Measurements from ENCODE around the gene KCNIP2. TPM values are rescaled to one million over a fixed set of nuclear protein-coding genes. Genes with fewer than 3 reads are reported as not detected.

The KCNIP2 gene
- total RNA-seq, 4 donors from 2014 or later, result 3.5 to 11.6 (median 5.5) TPM

GRCh38 chr10:101834341-101834740 lies 9.3 kb downstream of the KCNIP2 start:
- Histone ChIP-seq H3K36me3 (no peaks in the 10 kb centered on the region), H3K27ac (no peak overlapping the region), H3K27me3 (no peaks in the 10 kb centered on the region), H3K4me1 (peaks cover 0 to 16% (median 8%) of the 10 kb centered on the region in 4 donors), H3K9me3 (no peaks in the 10 kb centered on the region), H3K4me3 (no peak overlapping the region)
- TF ChIP-seq POLR2A (IDR thresholded peaks at IDR 0.05), result no peak
- TF ChIP-seq CTCF (IDR thresholded peaks at IDR 0.05), result no peak
- DNase-seq, result peak in 1 of 3 donors; percentile 54

DNA sequence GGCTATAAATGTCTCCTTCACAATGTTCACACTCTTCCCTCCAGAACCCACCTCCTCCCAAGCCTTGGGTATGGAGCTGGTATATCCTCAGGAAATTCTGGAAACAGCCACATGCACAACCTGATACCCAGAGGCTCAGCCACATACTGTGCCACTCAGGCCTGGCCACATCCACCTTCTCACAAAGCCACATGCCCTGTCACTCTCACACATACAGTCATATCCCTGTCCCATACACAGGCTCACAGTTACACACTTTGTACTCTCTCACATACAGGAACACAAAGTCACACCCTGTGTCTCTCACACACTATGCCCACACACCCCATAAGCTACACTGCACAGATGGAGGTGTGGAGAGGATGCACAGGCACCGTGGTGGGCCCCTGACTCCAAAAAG lies 10.1 kb downstream of the KCNIP2 start:
- H3K9me3 ChIP-seq, result no peaks in the 10 kb centered on the region
- no peaks in the 10 kb centered on the region for H3K36me3 ChIP-seq
- no peaks in the 10 kb centered on the region for H3K27me3 ChIP-seq
- DNase-seq, result peak in 1 of 3 donors; percentile 26
- no peak overlapping the region for H3K4me3 ChIP-seq
- peaks cover 0 to 16% (median 8%) of the 10 kb centered on the region in 4 donors for H3K4me1 ChIP-seq
- no peak overlapping the region for H3K27ac ChIP-seq
- TF ChIP-seq CTCF (IDR thresholded peaks at IDR 0.05), result no peak
- no peak for TF ChIP-seq POLR2A (IDR thresholded peaks at IDR 0.05)

- TF ChIP-seq CTCF (IDR thresholded peaks at IDR 0.05) (no peak), POLR2A (IDR thresholded peaks at IDR 0.05) (no peak)
- H3K27ac ChIP-seq, result no peak overlapping the region
- H3K9me3 ChIP-seq, result no peaks in the 10 kb centered on the region
- no peak overlapping the region for H3K4me3 ChIP-seq
- no peaks in the 10 kb centered on the region for H3K27me3 ChIP-seq
- H3K4me1 ChIP-seq, result peaks cover 0 to 16% (median 8%) of the 10 kb centered on the region in 4 donors
- DNase-seq, result peak in 1 of 3 donors; percentile 36
- no peaks in the 10 kb centered on the region for H3K36me3 ChIP-seq
These were observed 11.3 kb downstream of the KCNIP2 start for GRCh38 chr10:101832325-101832771.

DNA sequence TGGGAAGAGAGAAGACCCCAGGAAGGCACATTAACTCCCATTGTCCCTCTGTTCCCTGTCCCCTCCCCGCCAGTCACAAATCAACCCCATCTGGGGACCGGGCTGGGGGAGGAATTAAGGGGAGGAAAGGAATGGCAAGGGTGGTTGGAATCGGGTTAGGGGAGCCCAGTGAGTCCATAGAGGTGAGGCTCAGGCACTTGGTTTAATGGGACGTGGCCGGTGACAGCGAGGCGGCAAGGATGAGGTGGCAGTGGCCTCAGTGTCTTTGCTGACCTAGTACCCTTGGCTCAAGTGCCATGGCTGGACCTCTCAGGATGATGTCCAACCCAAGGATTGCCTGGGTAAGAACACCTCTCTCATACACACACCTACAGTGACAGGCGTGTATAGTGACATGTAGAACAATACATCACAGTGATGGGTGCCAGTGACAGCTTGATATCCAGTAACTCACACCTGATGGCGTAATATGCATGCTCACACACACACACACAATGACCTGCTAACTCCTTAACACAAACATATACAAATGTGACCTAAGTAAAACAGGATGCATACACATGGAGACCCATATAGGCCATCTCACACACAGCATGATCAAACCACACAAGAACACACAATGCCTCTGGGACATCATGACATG lies 12.3 kb downstream of the KCNIP2 start:
- peak overlapping the region; percentile 68 to 85 (median 72) for H3K27ac ChIP-seq
- peaks cover 0 to 16% (median 8%) of the 10 kb centered on the region in 4 donors for H3K4me1 ChIP-seq
- H3K36me3 ChIP-seq, result no peaks in the 10 kb centered on the region
- H3K9me3 ChIP-seq, result no peaks in the 10 kb centered on the region
- peak in 1 of 3 donors; percentile 46 for DNase-seq
- peak overlapping the region; percentile 30 to 64 (median 54) for H3K4me3 ChIP-seq
- TF ChIP-seq CTCF (IDR thresholded peaks at IDR 0.05) (no peak), POLR2A (IDR thresholded peaks at IDR 0.05) (no peak)
- H3K27me3 ChIP-seq, result no peaks in the 10 kb centered on the region

GRCh38 chr10:101830322-101831168 lies 13.1 kb downstream of the KCNIP2 start:
- Histone ChIP-seq H3K4me1 (peaks cover 0 to 16% (median 8%) of the 10 kb centered on the region in 4 donors), H3K4me3 (peak overlapping the region; percentile 30 to 64 (median 54)), H3K36me3 (no peaks in the 10 kb centered on the region), H3K27ac (peak overlapping the region; percentile 68 to 85 (median 72)), H3K9me3 (no peaks in the 10 kb centered on the region), H3K27me3 (no peaks in the 10 kb centered on the region)
- no peak for TF ChIP-seq POLR2A (IDR thresholded peaks at IDR 0.05)
- TF ChIP-seq CTCF (IDR thresholded peaks at IDR 0.05), result no peak
- peak; percentile 93 to 98 (median 97) for DNase-seq

Data from Peyer's patch (tissue), 4 donors.